Suppressor macrophage treated with lipopolysaccharide for 1 hour (primary cell): ENCODE measurements around the gene IGF2.

Experiments
- DNase-seq, 3 donors: peaks; one replicate each; pipeline ENCODE4 v3.0.0-alpha.2; 2020 to 2022

IGF2 gene

GRCh38 chr11:2153581-2154194 is 14.5 kb upstream of the IGF2 start:
- peak; percentile 37 to 61 (median 46) for DNase-seq

GRCh38 chr11:2151500-2152257 is 12.5 kb upstream of the IGF2 start:
- peak; percentile 80 to 88 (median 85) for DNase-seq

GRCh38 chr11:2149864-2150847 is 11.0 kb upstream of the IGF2 start:
- peak; percentile 42 to 56 (median 52) for DNase-seq

DNA sequence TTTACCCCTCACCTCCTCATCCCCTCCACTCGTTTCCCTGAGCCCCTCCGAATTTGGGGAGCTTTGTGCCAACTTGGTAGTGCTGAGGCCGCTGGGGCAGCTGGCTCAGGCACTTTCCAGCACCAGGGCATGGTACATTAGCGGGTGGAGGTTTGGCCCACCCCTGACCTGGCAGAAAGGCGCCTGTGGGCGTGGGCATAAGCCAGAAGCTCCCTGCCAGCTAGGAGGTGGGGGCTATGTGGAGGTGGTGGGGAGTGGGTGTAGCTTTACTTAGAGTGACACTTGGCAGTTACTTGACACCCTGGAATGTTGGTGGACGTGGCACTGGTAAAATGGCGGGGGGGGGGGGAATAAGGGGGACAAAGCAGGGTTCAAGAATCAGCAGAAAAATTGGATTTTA is 10.3 kb upstream of the IGF2 start:
- DNase-seq = no peak

DNA sequence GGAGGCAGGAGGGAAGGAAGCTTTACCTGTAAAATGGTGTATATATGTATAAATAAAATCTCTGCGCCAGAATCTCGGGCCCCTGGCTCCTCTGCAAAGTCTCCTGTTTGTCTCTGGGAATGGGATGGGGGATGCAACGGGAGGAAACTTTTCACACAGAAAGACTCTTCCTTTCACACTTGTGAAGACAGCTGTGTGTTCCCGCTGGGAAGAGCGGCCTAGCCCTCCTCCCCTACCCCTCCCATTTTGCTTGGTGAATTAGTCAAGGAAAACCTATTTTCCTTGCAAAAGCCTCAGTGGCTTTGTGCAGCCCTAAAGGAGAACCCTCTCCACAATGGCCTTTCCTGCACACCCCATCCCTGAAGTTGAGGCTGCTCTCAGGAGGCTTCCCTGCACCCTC is 9.4 kb upstream of the IGF2 start:
- no peak for DNase-seq

DNA sequence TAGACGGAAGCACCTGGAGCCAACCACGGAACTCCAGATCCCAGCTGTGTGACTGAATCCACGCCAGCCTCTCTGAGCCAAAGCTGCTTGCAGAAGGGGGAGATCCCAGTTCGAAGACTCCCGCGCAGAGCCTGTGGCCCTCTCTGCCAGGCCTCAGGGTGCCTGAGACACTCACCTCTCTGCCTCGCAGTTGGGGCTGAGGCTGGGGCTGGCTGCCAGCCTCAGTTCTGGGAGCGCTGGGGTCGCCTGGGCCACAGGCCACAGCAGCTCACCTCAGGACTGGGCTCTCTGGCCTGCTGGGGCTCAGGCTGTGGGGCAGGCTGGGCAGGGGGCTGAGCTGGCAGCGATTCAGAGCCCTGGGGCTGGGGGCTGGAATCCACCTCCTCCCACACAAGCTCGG is 8.2 kb upstream of the IGF2 start:
- DNase-seq = no peak

DNA sequence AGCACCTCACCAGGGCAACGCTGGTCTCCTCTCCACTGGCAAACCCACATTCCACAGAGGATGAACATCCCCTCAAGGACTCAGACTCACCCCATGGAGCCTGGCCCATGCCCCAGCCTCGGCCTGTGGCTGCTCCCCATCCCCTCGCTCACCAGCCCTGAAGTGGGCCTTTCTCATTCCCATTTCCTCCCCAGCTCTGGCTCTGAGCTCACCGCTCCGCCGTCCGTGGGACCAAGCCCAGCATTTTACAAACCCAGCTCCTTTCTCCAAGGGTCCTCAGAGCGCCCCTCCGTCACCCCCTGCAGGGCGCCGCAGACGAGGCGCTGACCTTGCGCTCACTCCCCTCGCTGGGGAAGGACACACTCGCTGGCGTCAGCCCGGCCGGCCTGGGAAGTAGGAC is 6.9 kb upstream of the IGF2 start:
- no peak for DNase-seq

DNA sequence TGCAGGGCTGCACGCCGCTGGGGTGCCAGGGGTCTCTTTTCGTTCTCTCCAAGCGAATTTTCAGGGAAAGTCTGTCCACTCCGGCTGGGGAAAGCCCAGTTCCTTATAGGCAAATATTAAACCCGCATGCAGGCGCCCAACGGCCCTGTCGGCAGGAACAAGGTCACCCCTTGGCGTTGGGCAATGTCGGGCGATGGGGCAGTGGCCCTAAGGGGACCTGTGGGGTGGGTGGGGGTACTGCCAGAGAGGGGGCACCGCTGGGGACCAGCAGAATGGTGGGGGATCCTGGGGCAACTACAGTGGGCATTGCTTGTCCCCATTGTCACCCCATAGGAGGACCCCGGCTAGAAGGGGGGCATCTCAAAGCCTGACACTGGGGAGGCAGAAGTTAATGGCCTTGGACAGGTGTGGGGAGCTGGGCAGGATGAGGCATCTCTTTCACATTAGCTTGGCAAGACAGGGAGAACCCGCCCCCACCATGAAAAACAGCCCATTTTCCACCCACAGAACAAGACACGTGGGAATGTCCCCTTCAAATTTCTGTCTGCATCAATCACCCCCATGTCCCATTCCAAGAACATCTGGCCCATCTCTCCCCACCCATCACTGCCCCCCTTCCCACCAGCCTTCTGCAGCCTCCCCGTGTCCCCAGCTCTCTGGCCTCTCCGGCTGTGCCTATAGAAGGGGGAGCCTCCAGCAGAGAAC is 5.5 kb upstream of the IGF2 start:
- DNase-seq = peak in 2 of 3 donors; percentile 48 to 58

DNA sequence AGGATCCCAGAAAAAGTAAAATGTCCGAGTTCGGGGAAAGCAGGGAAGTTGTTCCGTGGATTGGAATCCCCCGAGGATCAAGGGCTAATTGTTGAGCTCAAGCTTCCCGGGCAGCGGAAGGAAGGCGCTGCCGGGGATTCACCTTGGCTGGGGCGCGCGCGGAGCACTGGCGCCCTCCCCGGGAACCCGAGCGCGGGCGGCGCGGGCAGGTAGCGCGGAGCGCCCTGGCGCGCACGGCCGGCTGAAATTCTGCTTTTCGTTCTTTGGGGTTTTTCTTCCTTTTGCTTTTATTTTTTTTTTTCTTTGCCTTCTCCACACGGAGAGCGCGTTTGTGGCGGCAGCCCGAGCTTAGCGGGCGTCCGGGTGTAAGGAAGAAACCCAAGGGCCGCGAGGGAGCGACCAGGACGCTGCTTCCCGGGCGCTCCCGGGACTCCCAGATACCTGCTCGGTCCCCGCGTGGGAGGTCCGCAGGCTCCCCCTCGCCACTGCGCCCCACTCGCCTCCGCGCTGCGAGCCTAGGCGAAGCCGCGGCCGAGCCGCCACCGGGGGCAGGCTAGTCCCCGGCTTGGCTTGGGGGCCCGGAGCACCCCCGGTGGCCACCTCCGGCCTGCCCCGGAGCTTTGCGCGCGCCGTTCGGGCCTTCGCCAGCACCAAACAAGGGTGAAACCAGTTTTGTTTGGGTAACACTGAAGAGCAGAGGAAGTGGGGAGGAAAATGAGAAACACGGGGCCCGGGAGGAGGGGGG is 4.8 kb upstream of the IGF2 start:
- DNase-seq = peak in 1 of 3 donors; percentile 73

- DNase-seq = peak; percentile 64 to 75 (median 74)
These were observed 4.2 kb upstream of the IGF2 start for GRCh38 chr11:2143477-2143798.

DNA sequence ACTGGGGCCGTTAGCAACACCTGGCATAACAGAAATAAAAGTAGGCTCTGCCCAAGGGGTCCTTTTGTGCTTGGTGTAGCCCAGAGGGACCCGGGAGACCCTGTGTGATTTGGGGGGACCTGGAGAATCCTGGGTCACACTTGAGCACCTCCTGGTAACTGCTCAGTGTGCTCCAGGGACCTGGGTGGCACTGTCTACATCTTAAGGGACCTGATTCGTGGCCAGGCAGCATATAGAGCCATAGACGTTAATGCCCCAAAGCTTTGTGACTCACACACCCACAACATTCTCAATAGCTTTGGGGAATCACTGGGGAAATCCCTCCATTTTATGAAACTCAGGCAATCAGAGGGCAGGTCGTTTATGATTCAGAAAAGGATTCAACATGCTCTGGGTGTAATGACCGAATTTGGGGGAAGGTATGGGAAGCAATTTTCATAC is 3.6 kb upstream of the IGF2 start:
- DNase-seq = peak; percentile 85 to 95 (median 92)

DNA sequence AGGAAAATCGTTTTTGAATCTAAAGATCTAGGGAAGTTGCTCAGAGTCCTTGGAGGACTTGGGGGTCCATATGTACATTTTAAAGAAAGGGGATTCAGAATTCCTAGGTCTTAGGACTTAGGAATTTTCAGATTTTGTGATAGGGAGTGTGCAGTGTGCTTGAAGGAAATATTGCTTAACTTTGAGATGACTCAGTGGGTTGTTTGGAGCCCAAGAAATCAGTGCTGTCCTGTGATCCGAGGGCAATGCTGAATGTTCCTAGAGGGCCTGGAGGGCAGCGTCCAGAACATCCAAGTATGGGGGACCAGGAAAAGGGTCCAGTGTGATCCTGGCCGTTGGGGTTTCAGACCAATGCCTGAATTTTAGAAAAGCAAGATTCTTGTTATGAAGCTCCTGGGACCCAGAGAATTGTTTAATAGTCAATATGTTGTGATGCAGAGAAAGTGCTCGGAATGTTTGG is 3.1 kb upstream of the IGF2 start:
- DNase-seq = peak; percentile 63 to 78 (median 74)

- DNase-seq = no peak
These were observed 1.5 kb upstream of the IGF2 start for GRCh38 chr11:2140411-2141400.

GRCh38 chr11:2139621-2140337 is 590 bp upstream of the IGF2 start:
- no peak for DNase-seq

DNA sequence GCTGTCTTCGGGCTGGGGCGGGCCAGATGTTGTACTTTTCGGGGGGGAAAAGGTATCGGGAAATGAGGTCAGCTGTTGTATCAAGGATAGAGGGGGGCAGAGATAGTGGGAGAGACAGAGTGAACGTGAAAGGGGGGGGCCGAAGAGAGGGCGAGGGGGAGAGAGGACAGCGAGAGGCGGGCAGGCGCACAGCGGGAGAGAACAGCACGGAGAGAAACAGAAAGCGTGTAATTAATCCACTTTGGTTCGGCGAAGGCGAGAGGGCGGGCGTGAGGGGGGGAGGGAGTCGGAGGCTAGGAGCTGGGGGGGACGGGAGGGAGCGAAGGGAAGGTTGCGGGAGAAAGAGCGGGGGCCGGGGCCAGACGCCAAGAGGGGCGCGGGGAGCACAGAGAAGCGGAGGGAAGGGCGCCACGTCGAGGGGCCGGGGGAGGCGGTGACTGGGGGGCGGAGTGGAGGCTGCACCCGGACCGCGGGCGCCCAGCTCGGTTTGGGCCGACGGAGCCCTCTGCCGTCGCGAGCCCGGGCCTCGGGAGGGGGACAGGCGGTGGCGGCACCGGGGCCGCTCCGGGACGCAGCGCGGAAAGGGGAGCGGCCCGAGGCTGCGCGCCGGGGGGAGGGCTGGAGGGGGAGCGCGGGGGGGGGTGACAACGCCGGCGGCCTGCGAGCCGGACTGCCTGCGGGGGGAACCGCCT is 612 bp downstream of the IGF2 start:
- DNase-seq = peak in 1 of 3 donors; percentile 48

- DNase-seq = no peak
These were observed 1.1 kb downstream of the IGF2 start for GRCh38 chr11:2138068-2138430.

DNA sequence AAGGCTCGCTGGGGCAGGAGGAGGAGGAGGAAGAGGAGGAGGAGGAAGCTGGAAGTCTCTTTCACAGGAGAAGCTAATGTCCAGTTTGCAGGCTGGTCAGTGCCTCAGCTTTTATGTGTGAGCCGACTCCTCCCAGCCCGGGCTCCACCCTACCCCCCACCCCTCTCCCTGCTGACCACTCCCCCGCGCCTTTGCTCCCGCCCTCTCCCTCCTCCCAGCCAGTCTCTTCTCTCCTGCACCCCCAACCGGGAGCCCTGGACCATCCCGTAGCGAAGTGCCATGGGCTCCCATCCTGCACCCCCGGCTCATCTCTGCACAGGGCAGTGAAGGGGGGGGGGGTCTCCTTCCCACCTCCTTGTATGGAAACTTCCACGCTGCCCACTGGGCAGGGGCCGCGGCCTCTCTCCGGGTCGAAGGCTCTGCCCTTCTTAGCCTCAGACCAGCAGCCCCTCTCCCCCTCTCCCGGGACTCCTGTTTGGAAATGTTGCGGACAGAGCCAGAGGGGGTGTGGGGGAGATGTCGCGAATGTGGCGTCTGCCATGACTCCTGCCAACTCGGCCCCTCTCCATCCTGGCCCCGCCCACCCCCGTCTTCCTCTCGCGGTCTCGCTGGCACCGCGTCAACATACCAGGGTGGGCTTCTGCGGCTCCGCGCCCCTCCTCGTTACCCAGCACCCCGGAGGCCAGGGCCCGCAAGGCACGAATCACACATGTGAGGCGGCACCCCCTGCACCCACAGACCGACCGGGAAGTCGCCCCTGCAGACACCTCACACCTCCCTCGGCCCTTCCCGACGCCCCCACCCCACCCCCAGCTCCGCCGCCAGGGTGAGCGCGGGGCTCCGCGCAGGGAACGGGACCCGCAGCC is 1.8 kb downstream of the IGF2 start:
- DNase-seq = peak in 2 of 3 donors; percentile 28 to 56

- DNase-seq = no peak
These were observed 2.3 kb downstream of the IGF2 start for GRCh38 chr11:2136952-2137201.
